Left lung (tissue), 10 donors: ENCODE data around the gene CACNA1C. TPM values are rescaled to one million over a fixed set of nuclear protein-coding genes. Genes with fewer than 3 reads are reported as not detected.

ENCODE experiments used
- ATAC-seq: fragments of 200-7000 bp; cut with Tn5 transposase; one replicate; pipeline ENCODE4 v1.9.1; 2020; ENCODE audit warnings: moderate library complexity
- DNase-seq, 4 donors: peaks; one replicate each; pipeline ENCODE4 v3.0.0-alpha.2; 2013 to 2020
- H3K27ac ChIP-seq, 2 donors: fragments of 200-600 bp; sonication (generic) in 1 of 2; one replicate each; pipeline versions ENCODE4 v1.5.0 to v1.8.0; 2020 to 2021
- H3K27me3 ChIP-seq, 2 donors: fragments of 200-600 bp; sonication (generic) in 1 of 2; one replicate each; pipeline versions ENCODE4 v1.5.0 to v1.8.0; 2020 to 2021
- H3K36me3 ChIP-seq, 2 donors: fragments of 200-600 bp; sonication (generic) in 1 of 2; one replicate each; pipeline versions ENCODE4 v1.5.0 to v1.8.0; 2020 to 2021
- H3K4me1 ChIP-seq, 2 donors: fragments of 200-600 bp; one replicate each; pipeline ENCODE4 v1.8.0; 2021
- H3K4me3 ChIP-seq, 2 donors: fragments of 200-600 bp; sonication (generic) in 1 of 2; one replicate each; pipeline versions ENCODE4 v1.5.0 to v1.8.0; 2020 to 2021; ENCODE audit warnings: mild to moderate bottlenecking in 1 of 2
- H3K9me3 ChIP-seq, 2 donors: fragments of 200-600 bp; sonication (generic) in 1 of 2; one replicate each; pipeline versions ENCODE4 v1.5.0 to v1.8.0; 2020 to 2021
- intact Hi-C, 2 donors: fragments of 100-400 bp; cut with DNase I; formaldehyde crosslinking; loops; one replicate each; pipeline versions ENCODE4 v1.11.2 to v1.14.2; 2022
- polyA plus RNA-seq, 6 donors: library from polyadenylated mRNA; unstranded; fragments of 120-200 nt; gene quantifications; one replicate each; pipeline ENCODE4 v1.2.1, GENCODE V29; 2013; ENCODE audit not compliant: insufficient read length in 6 of 6
- total RNA-seq, 2 donors: library from RNA; stranded (reverse); fragmentation: NEBNext Ultra II Directional; extraction: Animal tissue kit (Norgen Biotek cat#: 25700); gene quantifications; one replicate each; pipeline ENCODE4 v1.2.1, GENCODE V29; 2021
- TF ChIP-seq, protein P1 (sequence below), 2 donors: fragments of 200-600 bp; sonication (generic) in 1 of 2; IDR thresholded peaks; one replicate each; pipeline versions ENCODE4 v1.5.0 to v1.8.0; 2021; ENCODE audit warnings: antibody characterized with exemption in 2 of 2
- donor health status: DM: no; HTN: yes; CAD: no.
- donor health status: DM: no; HTN: no; CAD: no.

The CACNA1C gene
- total and polyA plus RNA-seq, 8 donors: 11.9 to 21.9 (median 14.2) TPM

DNA sequence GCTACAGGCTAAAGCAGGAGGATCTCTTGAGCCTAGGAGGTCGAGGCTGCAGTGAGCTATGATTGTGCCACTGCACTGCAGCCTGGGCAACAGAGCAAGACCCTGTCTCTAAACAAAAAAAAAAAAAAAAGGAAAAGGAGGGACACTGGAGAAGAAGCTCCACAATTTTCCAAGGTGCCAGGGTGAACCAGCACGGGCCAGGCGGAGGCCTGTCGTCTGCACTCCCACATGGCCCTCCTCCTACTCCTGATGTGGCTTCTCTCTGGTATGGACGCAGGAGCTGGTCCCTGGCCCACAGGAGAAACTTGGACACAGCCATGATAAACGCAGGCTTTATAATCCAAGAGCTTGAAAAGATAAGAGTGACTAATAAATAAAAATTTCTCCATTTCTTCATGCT is 341.2 kb downstream of the CACNA1C start:
- Histone ChIP-seq H3K27me3 (no peaks in the 10 kb centered on the region), H3K9me3 (no peaks in the 10 kb centered on the region), H3K27ac (no peak overlapping the region), H3K4me1 (peaks cover 0 to 7% of the 10 kb centered on the region in 2 donors), H3K36me3 (no peaks in the 10 kb centered on the region), H3K4me3 (no peak overlapping the region)
- TF ChIP-seq, protein P1, sequence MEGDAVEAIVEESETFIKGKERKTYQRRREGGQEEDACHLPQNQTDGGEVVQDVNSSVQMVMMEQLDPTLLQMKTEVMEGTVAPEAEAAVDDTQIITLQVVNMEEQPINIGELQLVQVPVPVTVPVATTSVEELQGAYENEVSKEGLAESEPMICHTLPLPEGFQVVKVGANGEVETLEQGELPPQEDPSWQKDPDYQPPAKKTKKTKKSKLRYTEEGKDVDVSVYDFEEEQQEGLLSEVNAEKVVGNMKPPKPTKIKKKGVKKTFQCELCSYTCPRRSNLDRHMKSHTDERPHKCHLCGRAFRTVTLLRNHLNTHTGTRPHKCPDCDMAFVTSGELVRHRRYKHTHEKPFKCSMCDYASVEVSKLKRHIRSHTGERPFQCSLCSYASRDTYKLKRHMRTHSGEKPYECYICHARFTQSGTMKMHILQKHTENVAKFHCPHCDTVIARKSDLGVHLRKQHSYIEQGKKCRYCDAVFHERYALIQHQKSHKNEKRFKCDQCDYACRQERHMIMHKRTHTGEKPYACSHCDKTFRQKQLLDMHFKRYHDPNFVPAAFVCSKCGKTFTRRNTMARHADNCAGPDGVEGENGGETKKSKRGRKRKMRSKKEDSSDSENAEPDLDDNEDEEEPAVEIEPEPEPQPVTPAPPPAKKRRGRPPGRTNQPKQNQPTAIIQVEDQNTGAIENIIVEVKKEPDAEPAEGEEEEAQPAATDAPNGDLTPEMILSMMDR (IDR thresholded peaks at IDR 0.05): no peak
- no peak for DNase-seq
- intact Hi-C loops: no loop called here
- ATAC-seq: no peak

GRCh38 chr12:2395354-2395977 is 342.7 kb downstream of the CACNA1C start:
- Histone ChIP-seq H3K4me3 (no peak overlapping the region), H3K27me3 (no peaks in the 10 kb centered on the region), H3K36me3 (no peaks in the 10 kb centered on the region), H3K4me1 (peaks cover 0 to 7% of the 10 kb centered on the region in 2 donors), H3K9me3 (no peaks in the 10 kb centered on the region), H3K27ac (peak overlapping the region in 1 of 2 donors; percentile 10)
- ATAC-seq: peak; percentile 66
- intact Hi-C loops: no loop called here
- peak in 3 of 4 donors; percentile 38 to 87 (median 55) for DNase-seq
- TF ChIP-seq, protein P1 (IDR thresholded peaks at IDR 0.05): peak; percentile 69 to 86

DNA sequence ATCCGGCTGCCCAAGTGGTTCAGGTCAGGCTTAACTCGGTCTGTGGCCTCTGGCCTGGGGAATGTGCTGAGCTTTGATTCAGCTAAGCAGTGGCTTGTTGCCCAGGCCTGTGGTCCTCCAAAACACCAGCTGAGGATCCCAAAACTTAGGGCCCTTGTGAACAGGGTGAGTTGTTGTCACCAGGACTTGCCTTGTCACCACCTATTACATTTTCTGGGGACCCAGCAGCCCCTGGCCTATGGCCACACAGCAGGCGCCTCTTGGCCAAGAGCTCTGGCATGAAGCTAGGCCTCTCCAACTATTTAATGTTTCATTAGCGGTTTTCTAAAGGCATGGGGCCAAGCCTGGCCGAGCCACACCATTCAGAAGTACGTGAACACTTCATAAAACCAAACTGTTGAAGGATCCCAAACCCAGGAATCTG is 343.7 kb downstream of the CACNA1C start:
- H3K27me3 ChIP-seq: no peaks in the 10 kb centered on the region
- H3K36me3 ChIP-seq: no peaks in the 10 kb centered on the region
- DNase-seq (peak; percentile 50 to 56 (median 53)), ATAC-seq (peak; percentile 67)
- peaks cover 0 to 7% of the 10 kb centered on the region in 2 donors for H3K4me1 ChIP-seq
- H3K9me3 ChIP-seq: no peaks in the 10 kb centered on the region
- H3K4me3 ChIP-seq: no peak overlapping the region
- TF ChIP-seq, protein P1 (IDR thresholded peaks at IDR 0.05): no peak
- H3K27ac ChIP-seq: peak overlapping the region in 1 of 2 donors; percentile 10
- intact Hi-C loops: no loop called here

GRCh38 chr12:2397356-2398045 is 344.7 kb downstream of the CACNA1C start:
- no peak overlapping the region for H3K4me3 ChIP-seq
- H3K9me3 ChIP-seq: no peaks in the 10 kb centered on the region
- no peaks in the 10 kb centered on the region for H3K36me3 ChIP-seq
- H3K27ac ChIP-seq: no peak overlapping the region
- ATAC-seq: no peak
- TF ChIP-seq, protein P1 (IDR thresholded peaks at IDR 0.05): no peak
- H3K27me3 ChIP-seq: no peaks in the 10 kb centered on the region
- no peak for DNase-seq
- H3K4me1 ChIP-seq: peaks cover 0 to 7% of the 10 kb centered on the region in 2 donors
- intact Hi-C loops: no loop called here

- no peaks in the 10 kb centered on the region for H3K9me3 ChIP-seq
- no peaks in the 10 kb centered on the region for H3K36me3 ChIP-seq
- H3K4me1 ChIP-seq: peaks cover 0 to under 1% of the 10 kb centered on the region in 2 donors
- no peaks in the 10 kb centered on the region for H3K27me3 ChIP-seq
- DNase-seq: no peak
- no peak overlapping the region for H3K4me3 ChIP-seq
- no peak for ATAC-seq
- TF ChIP-seq, protein P1 (IDR thresholded peaks at IDR 0.05): no peak
- intact Hi-C loops: no loop called here
- no peak overlapping the region for H3K27ac ChIP-seq
These were observed 348.3 kb downstream of the CACNA1C start for GRCh38 chr12:2401040-2401439.
